Heart right ventricle (tissue), 16 donors: ENCODE measurements around the gene RPGRIP1. TPM values are rescaled to one million over a fixed set of nuclear protein-coding genes. Genes with fewer than 3 reads are reported as not detected.
"Not testable (repeated sequence)": the region's sequence is repeated elsewhere in the genome, so short reads cannot be mapped to it uniquely, and the experiment has no call there.

Experiments
- ATAC-seq, 8 donors: fragments of 200-7000 bp; cut with Tn5 transposase; one replicate each; pipeline ENCODE4 v1.9.1; 2020; ENCODE audit warnings: mild to moderate bottlenecking in 8 of 8, moderate library complexity in 8 of 8, moderate number of reproducible peaks in 1 of 8
- DNase-seq, 2 donors: peaks; one replicate each; pipeline ENCODE4 v3.0.0-alpha.2; 2020
- H3K27ac ChIP-seq, 10 donors: fragments of 200-600 bp; sonication (generic) in 2 of 10; one replicate each; pipeline versions ENCODE4 v1.5.0 to v1.8.0; 2020 to 2022; ENCODE audit warnings: mild to moderate bottlenecking in 3 of 10
- H3K27me3 ChIP-seq, 7 donors: fragments of 200-600 bp; one replicate each; pipeline ENCODE4 v1.8.0; 2021 to 2022; ENCODE audit warnings: mild to moderate bottlenecking in 2 of 7
- H3K36me3 ChIP-seq, 9 donors: fragments of 200-600 bp; sonication (generic) in 1 of 9; one replicate each; pipeline versions ENCODE4 v1.5.0 to v1.8.0; 2020 to 2022; ENCODE audit warnings: mild to moderate bottlenecking in 2 of 9
- H3K4me1 ChIP-seq, 9 donors: fragments of 200-600 bp; sonication (generic) in 1 of 9; one replicate each; pipeline versions ENCODE4 v1.5.0 to v1.8.0; 2020 to 2022; ENCODE audit warnings: mild to moderate bottlenecking in 4 of 9
- H3K4me3 ChIP-seq, 10 donors: fragments of 200-600 bp; sonication (generic) in 2 of 10; one replicate each; pipeline versions ENCODE4 v1.5.0 to v1.8.0; 2020 to 2022; ENCODE audit warnings: mild to moderate bottlenecking in 7 of 10, moderate library complexity in 2 of 10
- H3K9me3 ChIP-seq, 11 donors: fragments of 200-600 bp in 10 of 11; sonication (generic) in 2 of 11; one replicate each; pipeline versions ENCODE4 v1.5.0 to v1.8.0; 2013 to 2022; ENCODE audit warnings: mild to moderate bottlenecking in 2 of 11, control low read depth in 1 of 11, moderate library complexity in 1 of 11
- WGBS, 2 donors: extraction: QIAGEN DNeasy Blood & Tissue Kit; methylation state at CpG; one replicate each; pipeline ENCODE4 v1.1.7; 2013; ENCODE audit warnings: inconsistent platforms in 1 of 2; 5-methylcytosine and 5-hydroxymethylcytosine counted together
- intact Hi-C, 10 donors: fragments of 100-400 bp; cut with DNase I; formaldehyde crosslinking; loops; one replicate each; pipeline versions ENCODE4 v1.11.1 to v1.14.2; 2022
- polyA plus RNA-seq, 2 donors: library from polyadenylated mRNA; stranded (reverse); fragments of 200-250 nt; gene quantifications; one replicate each; pipeline ENCODE4 v1.2.3, GENCODE V29; 2013
- total RNA-seq, 10 donors: library from RNA; stranded (reverse); fragmentation: NEBNext Ultra II Directional in 3 of 10; extraction: Animal tissue kit (Norgen Biotek cat#: 25700) in 3 of 10; gene quantifications; one replicate each; pipeline versions ENCODE4 v1.2.1 to v1.2.4, GENCODE V29; 2021 to 2023
- TF ChIP-seq, protein P1 (sequence below), 9 donors: fragments of 200-600 bp; sonication (generic) in 2 of 9; IDR thresholded peaks; one replicate each; pipeline versions ENCODE4 v1.5.0 to v1.8.0; 2021 to 2022; ENCODE audit warnings: antibody characterized with exemption in 9 of 9, mild to moderate bottlenecking in 5 of 9, moderate library complexity in 1 of 9
- donor health status: Arrhythmogenic right ventricular cardiomyopathy.
- donor health status: ischemic (EF 13 %, LVEDD 7.1; RV severe dilation, severe dysfunction).
- donor health status: healthy with polysubstance abuse.
- donor health status: DM: no; HTN: yes; CAD: no.
- donor health status: DM: no; HTN: no; CAD: no.
- donor health status: ischemic (EF 25% LVEDD 6.9; RV normal size, moderate dysfunction).
- donor health status: ischemic (EF 25% LVEDD 5.7; RV mildly dilated, moderate dysfunction).
- donor health status: healthy.
- donor health status: DM: yes; HTN: yes; CAD: no.
- donor health status: Ischemic cardiomyopathy.
- donor health status: ischemic (EF 35%, LVEDD 5.7; RV mildly dilated, moderate dysfunction).
- donor health status: nonischemic (EF 11% LVEDD 7.7; RV severe dilation, severe dysfunction).
- donor health status: DM: yes; HTN: yes; CAD: no.
- donor health status: PGD.
- donor health status: ischemic (EF 29% LVEDD 5.4; RV normal size, mild dysfunction).
- donor health status: nonischemic (EF 23%, LVEDD 6.1; RV moderate dilation, normal function).

Gene RPGRIP1
- total and polyA plus RNA-seq, 12 donors, result 0.12 to 0.85 (median 0.34) TPM; not detected in 1

GRCh38 chr14:21299562-21300130 is 19.8 kb downstream of the RPGRIP1 start:
- ATAC-seq (no peak), DNase-seq (no peak)
- intact Hi-C loops, result no loop called here
- Histone ChIP-seq H3K27me3 (peaks cover 0 to 33% (median 12%) of the 10 kb centered on the region in 7 donors), H3K9me3 (no peaks in the 10 kb centered on the region), H3K4me1 (peaks cover 0 to 7% (median 4%) of the 10 kb centered on the region in 9 donors), H3K36me3 (no peaks in the 10 kb centered on the region), H3K4me3 (no peak overlapping the region), H3K27ac (no peak overlapping the region)
- WGBS, 2 donors, result 86 to 92% methylated on average over 10 of the region's 10 CpGs
- TF ChIP-seq, protein P1, sequence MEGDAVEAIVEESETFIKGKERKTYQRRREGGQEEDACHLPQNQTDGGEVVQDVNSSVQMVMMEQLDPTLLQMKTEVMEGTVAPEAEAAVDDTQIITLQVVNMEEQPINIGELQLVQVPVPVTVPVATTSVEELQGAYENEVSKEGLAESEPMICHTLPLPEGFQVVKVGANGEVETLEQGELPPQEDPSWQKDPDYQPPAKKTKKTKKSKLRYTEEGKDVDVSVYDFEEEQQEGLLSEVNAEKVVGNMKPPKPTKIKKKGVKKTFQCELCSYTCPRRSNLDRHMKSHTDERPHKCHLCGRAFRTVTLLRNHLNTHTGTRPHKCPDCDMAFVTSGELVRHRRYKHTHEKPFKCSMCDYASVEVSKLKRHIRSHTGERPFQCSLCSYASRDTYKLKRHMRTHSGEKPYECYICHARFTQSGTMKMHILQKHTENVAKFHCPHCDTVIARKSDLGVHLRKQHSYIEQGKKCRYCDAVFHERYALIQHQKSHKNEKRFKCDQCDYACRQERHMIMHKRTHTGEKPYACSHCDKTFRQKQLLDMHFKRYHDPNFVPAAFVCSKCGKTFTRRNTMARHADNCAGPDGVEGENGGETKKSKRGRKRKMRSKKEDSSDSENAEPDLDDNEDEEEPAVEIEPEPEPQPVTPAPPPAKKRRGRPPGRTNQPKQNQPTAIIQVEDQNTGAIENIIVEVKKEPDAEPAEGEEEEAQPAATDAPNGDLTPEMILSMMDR (IDR thresholded peaks at IDR 0.05), result no peak

DNA sequence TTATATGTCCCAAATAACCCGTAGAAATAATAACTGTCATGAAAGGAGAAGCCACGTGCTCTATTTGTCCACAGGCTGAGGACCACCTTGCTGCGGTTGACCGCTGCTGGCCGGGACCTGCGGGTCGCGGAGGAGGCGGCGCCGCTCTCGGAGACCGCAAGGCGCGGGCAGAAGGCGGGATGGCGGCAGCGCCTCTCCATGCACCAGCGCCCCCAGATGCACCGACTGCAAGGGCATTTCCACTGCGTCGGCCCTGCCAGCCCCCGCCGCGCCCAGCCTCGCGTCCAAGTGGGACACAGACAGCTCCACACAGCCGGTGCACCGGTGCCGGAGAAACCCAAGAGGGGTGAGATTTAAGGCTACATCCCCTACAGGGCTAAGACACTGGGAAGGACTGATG is 21.0 kb downstream of the RPGRIP1 start:
- WGBS, 2 donors, result 2% methylated on average over 30 of the region's 30 CpGs

DNA sequence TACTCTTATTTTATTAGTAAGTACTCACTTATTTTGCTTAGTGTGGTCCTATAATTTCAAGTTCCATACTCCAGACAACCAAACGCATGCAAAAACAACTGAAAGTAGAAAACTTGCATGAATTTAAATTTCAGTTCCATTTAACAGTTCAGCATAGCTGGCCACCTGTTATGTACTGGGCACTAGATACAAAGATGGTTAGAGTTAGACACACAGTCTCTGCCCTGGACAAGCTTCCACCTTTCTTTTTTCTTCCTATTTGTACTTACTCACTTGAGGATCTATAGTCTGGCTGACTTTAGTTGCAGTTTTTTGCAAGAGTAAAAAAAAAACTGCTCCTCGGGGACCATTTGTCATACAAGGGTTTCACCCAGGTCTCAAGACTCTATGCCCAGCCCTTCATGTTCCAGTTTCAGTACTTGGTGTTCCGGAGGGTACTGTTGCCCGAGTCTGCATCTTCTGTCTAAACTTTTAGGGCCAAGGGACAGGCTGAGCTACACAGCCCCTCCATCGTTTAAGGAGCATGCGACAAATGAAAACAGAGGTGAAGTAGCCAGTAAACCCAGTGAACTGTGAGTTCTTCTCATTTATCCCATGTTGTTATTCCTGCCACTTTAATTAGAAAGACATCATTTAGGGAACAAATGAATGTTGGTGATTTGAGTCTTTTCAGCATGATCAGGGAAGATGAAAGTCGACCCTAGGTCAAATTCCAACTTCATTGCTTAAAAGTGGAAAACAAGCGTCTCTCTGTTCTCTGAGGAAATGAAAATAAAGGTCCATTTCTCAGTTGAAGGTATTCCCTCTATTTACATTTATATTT is 22.3 kb downstream of the RPGRIP1 start:
- Histone ChIP-seq H3K27me3 (peaks cover 0 to 33% (median 9%) of the 10 kb centered on the region in 7 donors), H3K36me3 (no peaks in the 10 kb centered on the region), H3K9me3 (no peaks in the 10 kb centered on the region), H3K27ac (no peak overlapping the region), H3K4me1 (peaks cover 0 to 7% (median 4%) of the 10 kb centered on the region in 9 donors), H3K4me3 (no peak overlapping the region)
- ATAC-seq (no peak), DNase-seq (no peak)
- TF ChIP-seq, protein P1 (IDR thresholded peaks at IDR 0.05), result no peak
- intact Hi-C loops, result no loop called here
- 80 to 82% methylated on average over 8 of the region's 8 CpGs for WGBS, 2 donors

More for the DNA sequence above, 21.0 kb downstream of the RPGRIP1 start:
- Histone ChIP-seq H3K27ac (no peak overlapping the region), H3K27me3 (peaks cover 0 to 33% (median 12%) of the 10 kb centered on the region in 7 donors), H3K36me3 (no peaks in the 10 kb centered on the region), H3K4me3 (peak overlapping the region in 8 of 10 donors; percentile 5 to 42 (median 34)), H3K9me3 (no peaks in the 10 kb centered on the region), H3K4me1 (peaks cover 0 to 7% (median 4%) of the 10 kb centered on the region in 9 donors)
- TF ChIP-seq, protein P1 (IDR thresholded peaks at IDR 0.05), result peak in 4 of 9 donors; percentile 15 to 31 (median 24)
- intact Hi-C loops, result no loop called here
- peak in 6 of 8 donors; percentile 34 to 85 (median 68) for ATAC-seq
- peak; percentile 10 to 31 for DNase-seq

DNA sequence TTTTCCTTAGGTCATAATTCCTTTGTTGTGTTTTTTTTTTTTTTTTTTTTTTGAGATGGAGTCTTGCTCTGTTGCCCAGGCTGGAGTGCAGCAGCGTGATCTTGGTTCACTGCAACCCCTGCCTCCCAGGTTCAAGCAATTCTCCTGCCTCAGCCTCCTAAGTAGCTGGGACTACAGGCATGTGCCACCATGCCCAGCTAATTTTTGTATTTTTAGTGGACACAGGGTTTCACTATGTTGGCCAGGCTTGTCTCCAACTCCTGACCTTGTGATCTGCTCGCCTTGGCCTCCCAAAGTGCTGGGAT is 22.9 kb downstream of the RPGRIP1 start:
- peaks cover 0 to 33% (median 9%) of the 10 kb centered on the region in 7 donors for H3K27me3 ChIP-seq
- H3K4me3 ChIP-seq, H3K36me3 ChIP-seq, ATAC-seq, H3K4me1 ChIP-seq, H3K9me3 ChIP-seq, DNase-seq, intact Hi-C loops, H3K27ac ChIP-seq: not testable (repeated sequence)
- WGBS, 2 donors, result 82 to 93% methylated on average over 2 of the region's 2 CpGs
